AG20443 (cell line): Measurements from ENCODE around the gene TUBGCP4.

Experiments
- DNase-seq: peaks from one replicate; pipeline ENCODE4 v3.0.0; 2012; ENCODE audit warnings: low spot score, mixed read lengths

The TUBGCP4 gene

DNA sequence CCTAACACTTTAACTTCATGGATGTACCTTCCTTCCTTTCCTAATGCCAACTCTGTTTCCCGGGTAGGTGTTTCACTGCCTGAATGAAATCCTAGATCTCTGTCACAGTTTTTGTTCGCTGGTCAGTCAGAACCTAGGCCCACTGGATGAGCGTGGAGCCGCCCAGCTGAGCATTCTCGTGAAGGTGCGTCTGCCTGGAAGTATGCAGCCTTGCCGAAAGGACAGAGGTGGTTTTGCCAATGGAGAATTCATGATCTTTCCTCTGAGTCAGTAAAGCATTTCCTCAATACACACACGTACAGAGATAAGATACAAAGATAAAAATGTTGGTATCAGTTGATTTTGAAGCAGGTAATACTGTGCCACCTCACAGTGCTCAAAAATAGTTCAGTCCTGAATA is 32.7 kb downstream of the TUBGCP4 start:
- no peak for DNase-seq

DNA sequence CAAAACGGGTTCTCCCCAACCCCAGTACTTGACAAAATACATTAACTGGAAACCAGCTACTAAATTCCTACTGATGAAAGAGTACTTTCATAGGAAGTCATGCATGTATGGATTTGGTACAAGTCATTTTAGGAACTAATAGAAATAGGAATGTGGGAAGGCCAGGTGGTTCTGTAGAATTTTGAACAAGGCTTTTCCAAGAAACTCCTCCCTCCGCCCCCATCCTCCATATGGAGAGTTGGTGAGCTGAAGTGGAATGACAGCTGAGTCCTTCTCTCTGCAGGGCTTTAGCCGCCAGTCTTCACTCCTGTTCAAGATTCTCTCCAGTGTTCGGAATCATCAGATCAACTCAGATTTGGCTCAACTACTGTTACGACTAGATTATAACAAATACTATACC is 33.2 kb downstream of the TUBGCP4 start:
- no peak for DNase-seq

GRCh38 chr15:43406189-43406588 is 35.3 kb downstream of the TUBGCP4 start:
- DNase-seq = peak; percentile 30

GRCh38 chr15:43406808-43407207 is 35.9 kb downstream of the TUBGCP4 start:
- DNase-seq = no peak

GRCh38 chr15:43408789-43409188 is 37.9 kb downstream of the TUBGCP4 start:
- DNase-seq = no peak

DNA sequence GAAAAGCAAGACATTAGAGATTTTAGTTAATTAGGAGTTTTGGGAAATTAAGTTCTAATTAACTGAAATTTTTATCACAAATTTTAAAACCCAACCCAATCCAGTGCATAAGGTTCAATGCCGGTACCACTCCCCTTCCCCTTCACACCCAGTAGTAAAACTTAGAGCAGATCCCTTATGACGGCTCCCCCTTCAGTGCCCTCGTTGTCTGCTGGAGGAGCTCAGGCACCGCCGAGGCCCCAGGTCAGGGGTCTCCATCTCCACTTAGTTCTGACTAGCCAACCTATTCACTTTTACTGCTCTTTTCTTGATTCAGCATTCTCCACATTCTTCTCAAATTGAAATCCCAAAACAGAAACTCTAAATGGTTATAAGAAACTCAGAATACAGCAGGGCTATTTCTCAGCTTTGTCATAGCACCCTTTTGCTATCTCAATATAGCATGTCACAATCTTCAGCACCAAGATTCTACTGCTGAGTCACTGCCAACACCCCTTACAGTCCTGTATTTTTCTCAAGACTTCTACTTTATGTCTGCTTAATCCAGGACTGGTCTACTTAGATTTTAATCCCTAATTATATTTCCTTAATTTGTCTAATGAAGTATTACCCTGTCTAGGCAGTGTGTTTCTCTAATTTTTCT is 39.8 kb downstream of the TUBGCP4 start:
- no peak for DNase-seq

GRCh38 chr15:43412096-43412495 is 41.2 kb downstream of the TUBGCP4 start:
- DNase-seq = no peak

DNA sequence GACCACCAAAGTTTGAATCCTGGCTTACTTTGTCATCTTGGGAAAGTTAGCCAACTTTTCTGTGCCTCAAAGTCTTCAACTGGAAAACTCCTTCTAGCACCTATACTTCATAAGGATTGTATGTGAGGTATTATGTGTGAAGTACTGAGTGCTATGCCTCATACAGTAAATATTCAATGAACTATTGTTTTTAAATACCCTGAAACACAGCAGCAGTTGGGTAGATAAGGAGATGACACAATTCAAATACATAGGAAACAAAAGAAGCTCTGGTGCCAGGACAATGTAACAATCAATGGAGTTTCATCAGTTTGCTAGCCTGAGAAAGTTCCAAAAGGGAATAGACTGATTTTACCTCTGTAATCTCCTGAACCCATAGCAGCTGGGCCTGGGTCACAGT is 43.3 kb downstream of the TUBGCP4 start:
- DNase-seq = no peak

DNA sequence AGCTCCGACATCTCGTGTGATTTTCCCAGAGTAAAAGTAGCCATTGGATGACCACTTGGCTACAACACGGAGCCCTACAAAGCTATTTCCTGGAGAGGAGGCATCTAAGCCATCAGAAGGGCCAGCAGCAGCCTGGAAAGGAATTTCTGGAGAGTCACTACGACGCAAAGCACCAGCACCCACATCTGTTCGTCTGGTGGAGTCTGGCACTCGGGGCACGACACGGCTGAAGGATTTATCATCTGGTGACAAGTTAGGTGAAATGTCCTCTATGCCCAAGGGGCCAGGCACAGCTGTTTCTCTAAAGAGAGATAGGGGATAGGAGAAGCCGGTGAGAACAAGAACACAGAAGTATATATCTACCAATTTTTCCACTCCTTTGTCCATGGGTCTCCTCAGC is 49.5 kb downstream of the TUBGCP4 start:
- no peak for DNase-seq

GRCh38 chr15:43420876-43421275 is 50.0 kb downstream of the TUBGCP4 start:
- no peak for DNase-seq

DNA sequence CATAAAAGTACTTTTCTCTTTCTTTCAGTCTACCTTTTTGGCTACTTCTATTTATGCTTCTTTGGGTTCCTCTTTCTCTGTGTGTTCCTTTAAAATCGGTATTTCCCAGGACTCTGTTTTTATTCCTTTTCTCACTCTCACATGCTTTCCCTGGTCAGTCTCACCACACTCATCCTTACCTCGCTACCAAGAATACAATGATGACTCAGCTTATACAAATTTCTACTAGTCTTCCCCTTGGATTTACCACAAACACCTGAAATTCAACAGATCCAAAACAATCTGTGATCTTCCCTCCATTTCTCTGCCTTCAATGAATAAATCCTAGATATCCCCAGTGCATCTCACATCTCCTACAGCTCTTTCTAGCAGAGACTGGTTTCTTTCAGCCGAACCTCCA is 52.9 kb downstream of the TUBGCP4 start:
- no peak for DNase-seq

DNA sequence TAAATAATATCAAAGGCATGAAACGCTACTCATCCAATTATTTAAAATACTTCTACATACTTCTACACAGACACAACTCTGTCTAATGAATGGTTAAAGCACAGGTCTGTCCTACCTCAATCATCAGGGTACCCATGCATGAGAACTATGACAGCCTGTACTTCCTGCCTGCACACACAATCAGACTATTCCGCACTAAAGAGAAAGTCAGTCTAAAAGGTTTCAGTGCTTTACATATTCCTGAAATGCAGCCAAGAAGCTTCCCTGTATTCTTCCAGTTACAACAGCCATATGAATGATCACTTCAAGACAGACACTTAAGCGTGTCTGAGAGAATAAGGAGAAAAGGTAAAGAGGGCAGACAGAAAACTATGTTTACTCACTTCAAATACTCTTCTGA is 58.8 kb downstream of the TUBGCP4 start:
- DNase-seq = no peak

- DNase-seq = peak; percentile 13
These were observed 62.3 kb downstream of the TUBGCP4 start for GRCh38 chr15:43433165-43433564.

GRCh38 chr15:43433661-43434303 is 62.9 kb downstream of the TUBGCP4 start:
- DNase-seq = no peak

DNA sequence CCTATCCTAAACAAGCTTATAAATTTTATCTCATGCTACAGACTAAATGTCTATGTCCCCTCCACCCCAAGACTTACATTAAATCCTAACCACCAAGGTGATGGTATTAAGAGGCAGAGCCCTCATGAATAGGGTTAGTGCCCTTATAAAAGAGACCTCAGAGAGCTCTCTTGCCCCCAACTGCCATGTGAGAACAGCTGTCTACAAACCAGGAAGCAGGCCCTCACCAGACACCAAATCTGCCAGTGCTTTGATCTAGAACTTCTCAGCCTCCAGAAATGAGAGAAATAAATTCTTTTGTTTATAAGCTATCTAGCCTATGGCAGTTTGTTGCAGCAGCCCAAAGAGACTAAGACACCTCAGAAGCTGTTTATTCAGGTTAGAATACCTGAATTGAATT is 63.5 kb downstream of the TUBGCP4 start:
- no peak for DNase-seq

DNA sequence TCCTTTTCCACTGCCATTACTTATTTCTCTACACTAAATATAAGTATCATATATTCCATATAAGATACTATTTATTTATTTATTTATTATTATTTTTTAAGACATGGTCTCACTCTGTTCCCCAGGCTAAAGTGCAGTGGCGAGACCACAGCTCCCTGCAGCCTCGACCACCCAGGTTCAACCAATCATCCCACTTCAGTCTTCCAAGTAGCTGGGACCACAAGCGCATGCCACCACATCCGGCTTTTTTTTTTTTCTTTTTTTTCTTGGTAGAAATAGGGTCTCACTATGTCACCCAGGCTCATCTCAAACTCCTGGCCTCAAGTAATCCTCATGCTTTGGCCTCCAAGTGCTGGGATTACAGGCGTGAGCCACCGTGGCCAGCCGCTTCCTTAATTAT is 65.5 kb downstream of the TUBGCP4 start:
- DNase-seq = no peak

DNA sequence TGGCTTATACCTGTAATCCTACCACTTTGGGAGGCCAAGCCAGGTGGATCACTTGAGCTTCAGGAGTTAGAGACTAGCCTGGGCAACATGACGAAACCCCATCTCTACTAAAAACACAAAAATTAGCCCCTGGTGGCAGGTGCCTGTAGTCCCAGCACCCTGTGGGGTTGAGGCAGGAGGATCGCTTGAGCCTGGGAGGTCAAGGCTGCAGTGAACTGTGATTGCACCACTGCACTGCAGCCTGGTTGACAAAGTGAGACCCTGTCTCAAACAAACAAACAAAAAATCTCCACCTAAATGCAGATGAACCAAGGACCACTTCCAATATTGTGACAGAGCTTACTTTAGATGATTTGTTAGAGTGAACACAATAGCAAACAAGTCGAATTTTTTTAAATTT is 68.4 kb downstream of the TUBGCP4 start:
- DNase-seq = no peak

- DNase-seq = peak; percentile 91
These were observed 69.9 kb downstream of the TUBGCP4 start for GRCh38 chr15:43440721-43441281.

DNA sequence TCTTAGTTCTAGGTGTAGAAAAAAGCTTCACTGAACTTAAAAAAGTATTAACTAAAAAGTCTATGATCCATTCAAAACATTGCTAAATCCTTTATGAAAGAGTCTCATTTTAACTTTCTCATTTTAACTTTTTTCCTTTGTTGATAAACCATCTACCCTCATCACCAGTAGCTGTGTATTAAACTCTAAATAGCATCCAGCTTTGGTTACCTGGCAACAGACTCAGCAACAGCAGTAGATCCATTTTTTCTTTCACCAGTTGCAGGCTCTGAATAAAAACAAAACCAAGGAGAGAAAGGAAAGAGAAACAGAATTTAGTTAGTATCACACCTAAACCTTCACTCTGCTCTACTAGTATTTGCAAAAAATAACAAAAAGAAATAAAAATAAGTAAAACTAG is 70.4 kb downstream of the TUBGCP4 start:
- DNase-seq = peak; percentile 37

GRCh38 chr15:43446344-43446743 is 75.4 kb downstream of the TUBGCP4 start:
- no peak for DNase-seq

GRCh38 chr15:43449981-43450380 is 79.1 kb downstream of the TUBGCP4 start:
- DNase-seq = no peak
